Dermis blood vessel endothelial cell (primary cell): ENCODE measurements around the gene TKT. TPM values are rescaled to one million over a fixed set of nuclear protein-coding genes. Genes with fewer than 3 reads are reported as not detected.

ENCODE experiments used
- DNase-seq: peaks from one replicate; pipeline ENCODE4 v3.0.0; 2010
- total RNA-seq: library from RNA; depleted of rRNA; stranded (reverse); fragments of >200 nt; gene quantifications from 2 replicates; pipeline ENCODE4 v1.2.3, GENCODE V29; 2014

Gene TKT
- total RNA-seq, 1 donor from 2014 or later, result 297 TPM

- DNase-seq, result no peak
Observed at GRCh38 chr3:53224026-53224425, 31.8 kb downstream of the TKT start.

- DNase-seq, result no peak
Observed at GRCh38 chr3:53223541-53223966, 32.3 kb downstream of the TKT start.

- no peak for DNase-seq
Observed at GRCh38 chr3:53223025-53223424, 32.8 kb downstream of the TKT start.

- DNase-seq, result no peak
Observed at GRCh38 chr3:53222183-53222901, 33.5 kb downstream of the TKT start.

- no peak for DNase-seq
Observed at GRCh38 chr3:53221827-53222182, 34.0 kb downstream of the TKT start.

- no peak for DNase-seq
Observed at GRCh38 chr3:53221345-53221744, 34.5 kb downstream of the TKT start.

- peak; percentile 91 for DNase-seq
Observed at GRCh38 chr3:53219895-53220483, 35.8 kb downstream of the TKT start.

GRCh38 chr3:53218131-53218530 is 37.7 kb downstream of the TKT start:
- DNase-seq, result no peak

- no peak for DNase-seq
Observed at GRCh38 chr3:53217175-53217574, 38.6 kb downstream of the TKT start.

- no peak for DNase-seq
Observed at GRCh38 chr3:53216723-53217122, 39.1 kb downstream of the TKT start.

GRCh38 chr3:53215816-53216215 is 40.0 kb downstream of the TKT start:
- no peak for DNase-seq

GRCh38 chr3:53213276-53213675 is 42.5 kb downstream of the TKT start:
- no peak for DNase-seq

GRCh38 chr3:53211706-53212702 is 43.8 kb downstream of the TKT start:
- no peak for DNase-seq

GRCh38 chr3:53202331-53203015 is 53.3 kb downstream of the TKT start:
- no peak for DNase-seq

- no peak for DNase-seq
Observed at GRCh38 chr3:53200501-53201498, 55.0 kb downstream of the TKT start.

- no peak for DNase-seq
Observed at GRCh38 chr3:53199834-53200233, 56.0 kb downstream of the TKT start.

GRCh38 chr3:53198996-53199395 is 56.8 kb downstream of the TKT start:
- DNase-seq, result no peak

GRCh38 chr3:53198256-53198977 is 57.4 kb downstream of the TKT start:
- no peak for DNase-seq

- DNase-seq, result peak; percentile 64
Observed at GRCh38 chr3:53196575-53197407, 59.0 kb downstream of the TKT start.
